NAMALWA (cell line): ENCODE results near the gene RNF2.
"Not testable (repeated sequence)": the region's sequence is repeated elsewhere in the genome, so short reads cannot be mapped to it uniquely, and the experiment has no call there.

Source experiments
- DNase-seq: peaks from one replicate; pipeline ENCODE4 v3.0.0-alpha.2; 2015; ENCODE audit warnings: low spot score

The RNF2 gene

GRCh38 chr1:185050823-185051451 lies 5.6 kb downstream of the RNF2 start:
- no peak for DNase-seq

GRCh38 chr1:185053204-185053603 lies 7.8 kb downstream of the RNF2 start:
- no peak for DNase-seq

- DNase-seq, result no peak
Measured at GRCh38 chr1:185054365-185055060, 9.2 kb downstream of the RNF2 start.

- DNase-seq, result no peak
Measured at GRCh38 chr1:185058110-185058509, 12.8 kb downstream of the RNF2 start.

DNA sequence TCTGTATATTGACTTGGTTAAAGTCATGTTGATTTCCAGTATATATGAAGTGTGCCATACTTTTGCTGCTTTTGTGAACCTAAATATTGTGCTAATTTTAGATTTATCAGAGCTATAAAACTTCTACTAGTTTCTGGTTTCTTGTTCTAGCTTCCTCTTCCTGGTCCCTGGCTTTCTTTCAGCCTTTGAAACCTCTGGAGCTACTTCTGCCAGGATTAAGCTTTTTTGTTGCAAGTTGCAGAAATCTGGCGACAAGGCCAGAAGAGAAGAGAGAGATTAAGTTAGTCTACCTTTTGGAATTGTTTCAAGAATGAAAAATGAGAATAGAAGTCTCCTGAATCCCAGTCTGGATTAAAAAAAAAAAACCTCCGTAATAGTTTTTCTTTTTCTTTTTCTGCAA lies 13.5 kb downstream of the RNF2 start:
- no peak for DNase-seq

DNA sequence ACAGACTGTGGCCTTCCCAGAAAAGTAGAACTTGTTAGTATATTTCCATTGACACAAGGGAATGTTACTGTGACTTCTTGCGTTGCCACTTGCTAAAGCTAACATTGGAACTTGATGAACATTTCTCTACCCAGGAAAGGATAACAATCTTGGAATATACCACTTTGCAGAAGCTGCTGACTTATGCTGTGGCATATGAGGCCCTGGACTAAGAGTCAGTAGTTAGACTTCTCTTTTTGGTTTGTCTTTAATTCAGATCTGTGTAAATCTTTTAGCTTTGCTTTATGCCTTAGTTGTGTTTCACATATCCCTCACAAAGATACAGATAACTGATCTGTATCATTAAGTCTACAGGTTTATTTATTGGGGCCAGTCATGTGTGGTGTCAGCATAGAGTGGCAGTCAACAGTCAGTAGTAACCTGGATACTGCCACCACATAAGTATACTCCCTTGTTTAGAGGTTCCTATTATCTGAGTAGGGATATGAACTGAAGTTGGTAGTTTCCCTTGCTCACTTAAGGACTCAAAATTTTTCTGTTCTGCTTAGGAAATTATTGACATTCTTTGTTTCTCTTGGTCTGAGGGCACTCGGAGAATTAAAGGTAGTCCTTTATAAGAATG lies 14.7 kb downstream of the RNF2 start:
- no peak for DNase-seq

GRCh38 chr1:185062710-185063370 lies 17.5 kb downstream of the RNF2 start:
- no peak for DNase-seq

- DNase-seq, result no peak
Measured at GRCh38 chr1:185063719-185064118, 18.4 kb downstream of the RNF2 start.

DNA sequence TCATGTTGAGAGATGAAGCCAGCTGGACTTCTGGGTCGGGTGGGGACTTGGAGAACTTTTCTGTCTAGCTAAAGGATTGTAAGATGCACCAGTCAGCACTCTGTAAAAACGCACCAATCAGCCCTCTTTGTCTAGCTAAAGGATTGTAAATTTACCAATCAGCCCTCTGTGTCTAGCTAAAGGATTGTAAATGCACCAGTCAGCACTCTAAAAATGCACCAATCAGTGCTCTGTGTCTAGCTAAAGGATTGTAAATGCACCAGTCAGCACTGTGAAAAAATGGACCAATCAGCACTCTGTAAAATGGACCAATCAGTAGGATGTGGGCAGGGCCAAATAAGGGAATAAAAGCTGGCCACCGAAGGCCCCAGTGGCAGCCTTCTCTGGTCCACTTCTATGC lies 19.6 kb downstream of the RNF2 start:
- not testable (repeated sequence) for DNase-seq

DNA sequence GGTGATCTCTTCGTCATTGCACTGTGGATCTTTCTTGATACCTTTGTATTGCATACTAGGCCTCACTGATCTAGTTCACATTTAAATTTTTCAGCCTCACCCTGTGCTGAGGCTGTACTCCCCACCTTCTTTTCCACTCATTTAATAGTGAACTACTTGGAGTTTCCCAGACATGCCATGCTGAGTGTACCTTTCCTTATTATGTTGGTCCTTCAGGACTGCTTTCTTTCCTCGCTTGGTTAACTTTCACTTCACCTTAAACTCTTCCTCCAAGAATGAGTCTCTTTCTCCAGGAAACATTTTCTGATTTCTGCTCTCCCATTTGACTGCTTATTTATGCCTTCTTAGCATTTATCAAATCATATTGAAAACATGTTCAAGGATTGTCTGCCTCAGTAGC lies 20.8 kb downstream of the RNF2 start:
- DNase-seq, result no peak

GRCh38 chr1:185068341-185068740 lies 23.0 kb downstream of the RNF2 start:
- no peak for DNase-seq

GRCh38 chr1:185069202-185069772 lies 23.9 kb downstream of the RNF2 start:
- DNase-seq, result no peak

- DNase-seq, result no peak
Measured at GRCh38 chr1:185070051-185070450, 24.7 kb downstream of the RNF2 start.

GRCh38 chr1:185073725-185074124 lies 28.4 kb downstream of the RNF2 start:
- no peak for DNase-seq

DNA sequence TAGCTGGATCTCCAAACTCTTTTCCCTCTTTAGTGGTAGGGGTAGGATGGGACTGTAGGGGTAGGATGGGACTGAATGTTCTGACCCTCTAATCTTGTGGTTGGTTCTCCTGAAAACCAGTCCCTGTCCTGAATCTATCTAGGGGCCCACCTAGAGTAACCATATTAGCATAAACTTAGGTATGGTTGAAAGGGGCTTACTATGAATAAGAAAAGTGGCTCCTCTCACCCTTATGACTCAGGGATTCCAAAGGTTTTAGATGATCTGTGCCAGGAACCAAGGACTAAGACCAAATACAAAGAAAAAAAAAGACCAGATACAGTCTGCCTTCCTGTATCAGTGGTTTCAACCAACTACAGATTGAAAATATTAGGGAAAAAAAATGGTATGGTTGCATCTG lies 28.9 kb downstream of the RNF2 start:
- no peak for DNase-seq

DNA sequence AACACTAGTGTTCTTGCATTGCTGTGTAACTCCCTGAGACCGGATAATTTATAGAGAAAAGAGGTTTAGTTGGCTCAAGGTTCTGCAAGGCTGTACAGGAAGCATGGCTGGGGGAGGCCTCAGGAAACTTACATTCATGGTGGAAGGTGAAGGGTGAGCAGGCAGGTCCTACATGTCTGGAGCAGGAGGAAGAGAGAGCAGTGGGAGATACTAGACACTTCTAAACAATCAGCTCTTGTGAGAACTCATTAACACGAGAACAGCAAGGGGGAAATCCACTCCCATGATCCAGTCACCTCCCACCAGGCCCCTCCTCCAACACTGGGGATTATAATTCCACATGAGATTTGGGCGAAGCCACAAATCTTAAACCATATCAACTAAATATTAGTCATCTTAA lies 30.1 kb downstream of the RNF2 start:
- DNase-seq, result no peak

DNA sequence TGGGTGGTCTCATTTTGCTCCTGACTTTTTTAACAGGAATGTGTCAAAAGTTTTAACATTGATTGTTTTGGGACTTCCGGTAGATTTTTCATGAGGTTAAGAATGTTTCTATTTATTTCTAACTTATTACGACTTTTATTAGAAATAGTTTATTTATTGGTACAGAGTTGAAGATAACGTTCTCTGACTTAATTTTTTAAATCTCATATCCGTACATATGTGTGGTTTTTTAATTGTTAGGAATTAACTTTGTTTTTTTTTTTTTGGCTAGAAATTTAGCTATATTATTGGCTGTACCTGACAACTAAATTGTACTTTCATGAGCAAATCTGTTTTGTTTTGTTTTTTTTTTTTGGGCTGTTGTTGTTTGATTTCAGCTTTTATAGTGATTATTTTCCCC lies 32.0 kb downstream of the RNF2 start:
- DNase-seq, result no peak

DNA sequence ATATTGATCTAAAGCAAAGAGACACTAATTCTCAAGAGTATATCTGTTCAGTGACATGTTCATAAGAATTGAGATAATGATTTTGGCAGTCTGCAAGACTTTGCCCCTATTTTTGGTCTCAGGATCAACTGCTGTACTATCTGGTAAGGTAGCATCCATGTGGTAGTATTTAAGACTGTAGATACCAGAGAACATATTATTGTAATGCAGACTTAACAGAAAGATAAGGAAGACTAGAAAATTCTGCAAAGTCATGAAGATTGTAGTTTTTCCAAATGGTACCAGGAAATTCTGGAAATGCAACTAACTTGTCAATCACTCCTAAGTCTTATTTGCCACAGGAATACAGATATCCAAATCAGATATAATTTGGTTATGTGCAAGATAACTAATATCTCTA lies 35.1 kb downstream of the RNF2 start:
- DNase-seq, result no peak

GRCh38 chr1:185083818-185084217 lies 38.5 kb downstream of the RNF2 start:
- no peak for DNase-seq

DNA sequence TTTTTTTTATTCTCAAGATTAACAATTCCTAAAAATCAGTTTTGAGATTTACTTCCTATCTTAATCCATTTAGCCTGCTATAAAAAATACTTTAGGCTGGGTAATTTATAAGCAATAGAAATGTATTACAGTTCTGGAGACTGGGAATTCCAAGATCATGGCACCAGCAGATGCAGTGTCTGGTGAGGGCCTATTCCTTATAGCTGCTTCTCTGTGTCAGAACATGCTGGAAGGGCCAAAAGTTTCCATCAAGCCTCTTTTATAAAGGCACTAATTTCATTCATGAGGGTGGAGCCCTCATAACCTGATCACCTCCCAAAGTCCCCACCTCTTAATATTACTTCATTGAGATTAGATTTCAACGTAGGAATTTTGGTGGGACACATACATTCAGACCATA lies 41.7 kb downstream of the RNF2 start:
- DNase-seq, result no peak

DNA sequence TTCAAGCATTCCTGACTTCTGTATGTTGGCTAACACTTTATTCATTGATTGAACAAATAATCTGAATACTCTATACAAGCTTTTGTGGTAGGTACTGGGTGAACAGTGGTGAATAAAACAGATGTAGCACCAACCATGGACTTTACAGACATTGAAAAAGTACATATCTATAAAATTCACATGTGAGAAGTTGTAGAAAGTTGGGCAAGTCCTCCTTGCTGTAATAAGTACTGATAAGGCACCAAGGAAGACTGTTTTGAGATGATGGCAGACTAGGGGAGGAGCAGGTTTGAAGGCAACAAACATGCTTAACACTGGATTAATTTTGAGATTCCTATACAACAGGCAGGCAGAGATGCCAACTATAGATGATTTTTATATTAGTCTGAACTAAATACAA lies 42.4 kb downstream of the RNF2 start:
- DNase-seq, result no peak

GRCh38 chr1:185091480-185091879 lies 46.1 kb downstream of the RNF2 start:
- no peak for DNase-seq

GRCh38 chr1:185094761-185095160 lies 49.4 kb downstream of the RNF2 start:
- DNase-seq, result no peak
